ENCODE measurements around the gene RPP25L. TPM values are rescaled to one million over a fixed set of nuclear protein-coding genes. Genes with fewer than 3 reads are reported as not detected.
A peak's percentile ranks its signal among the peaks of the same experiment; 100 is the strongest.
"Not testable (repeated sequence)": the region's sequence is repeated elsewhere in the genome, so short reads cannot be mapped to it uniquely, and the experiment has no call there.

The RPP25L gene
- total RNA-seq, 4 donors from 2014 or later: 25.1 to 37.4 (median 28.0) TPM

DNA sequence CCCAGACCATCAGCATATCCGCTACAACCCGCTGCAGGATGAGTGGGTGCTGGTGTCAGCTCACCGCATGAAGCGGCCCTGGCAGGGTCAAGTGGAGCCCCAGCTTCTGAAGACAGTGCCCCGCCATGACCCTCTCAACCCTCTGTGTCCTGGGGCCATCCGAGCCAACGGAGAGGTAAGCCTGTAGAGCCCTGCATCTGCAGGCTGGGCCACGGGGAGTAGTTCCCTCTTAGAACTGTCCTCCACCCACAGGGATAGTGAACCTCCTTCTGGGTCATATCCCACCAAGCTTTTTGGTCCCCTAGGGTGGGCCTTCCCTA is 35.1 kb upstream of the RPP25L start:
- TF ChIP-seq POLR2A (IDR thresholded peaks at IDR 0.05): no peak
- TF ChIP-seq CTCF (IDR thresholded peaks at IDR 0.05): no peak
- Histone ChIP-seq H3K4me3 (peak overlapping the region; percentile 54 to 80 (median 78)), H3K4me1 (peaks cover 24 to 46% (median 24%) of the 10 kb centered on the region in 3 donors), H3K27ac (peak overlapping the region; percentile 76 to 92 (median 88)), H3K9me3 (no peaks in the 10 kb centered on the region), H3K27me3 (no peaks in the 10 kb centered on the region), H3K36me3 (peaks cover 0 to 21% (median 3%) of the 10 kb centered on the region in 3 donors)
- intact Hi-C loops (cut with DNase I): no loop called here
- 0% methylated on average over 1 to 3 of the region's 8 CpGs for whole genome bisulfite sequencing, 2 donors
- no peak for DNase-seq

DNA sequence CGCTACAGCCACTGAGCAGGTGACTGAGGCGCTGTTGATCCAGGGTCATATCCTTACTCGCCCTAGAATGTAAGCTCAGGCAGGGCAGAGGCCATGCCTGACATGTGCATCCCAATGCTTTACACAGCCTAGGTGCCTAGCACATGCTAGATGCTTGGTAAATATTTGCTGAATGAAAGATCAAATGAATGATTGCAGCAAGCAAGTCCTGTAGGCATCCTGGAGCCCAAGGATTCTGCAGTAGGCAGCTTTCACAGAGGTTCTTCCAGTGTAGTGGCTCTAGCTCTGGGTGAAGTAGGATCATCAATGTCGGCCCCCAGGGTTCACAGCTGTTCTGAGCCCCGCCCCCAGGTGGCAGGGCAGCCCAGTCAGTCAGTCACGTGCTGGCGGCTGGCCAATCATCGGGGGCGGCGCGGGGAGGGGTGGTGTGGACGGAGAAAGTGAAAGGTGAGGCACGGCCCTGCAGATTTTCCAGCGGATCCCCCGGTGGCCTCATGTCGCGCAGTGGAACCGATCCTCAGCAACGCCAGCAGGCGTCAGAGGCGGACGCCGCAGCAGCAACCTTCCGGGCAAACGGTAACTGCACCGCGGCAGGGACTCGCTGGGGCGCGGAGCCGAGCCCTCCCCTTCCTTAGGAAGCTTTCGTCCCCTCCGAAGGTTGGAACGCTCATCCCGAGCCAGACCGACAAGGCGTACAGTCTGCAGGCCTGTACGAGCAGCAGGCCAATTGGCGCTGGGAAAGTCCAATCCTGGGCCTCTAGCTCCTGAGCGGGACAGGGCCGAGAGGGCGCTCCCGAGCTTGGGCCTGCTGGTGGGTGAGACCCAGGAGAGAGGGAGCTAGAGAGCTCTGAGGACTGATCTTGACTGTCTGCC is 34.5 kb upstream of the RPP25L start, which contains the start of gene GALT:
GALT (plus strand) TSS at position 465 of the 873 bp plus-strand sequence; CDS start at position 495, 30 bp downstream.
- Histone ChIP-seq H3K36me3 (peaks cover 0 to 21% (median 3%) of the 10 kb centered on the region in 3 donors), H3K27ac (peak within 1 kb of the TSS; percentile 76 to 92 (median 88)), H3K9me3 (no peaks in the 10 kb centered on the region), H3K4me3 (peak within 1 kb of the TSS; percentile 54 to 80 (median 78)), H3K4me1 (peaks cover 18 to 40% (median 18%) of the 10 kb centered on the region in 3 donors), H3K27me3 (no peaks in the 10 kb centered on the region)
- DNase-seq: peak; percentile 68
- WGBS, 2 donors: 10 to 16% methylated on average over 14 to 17 of the region's 43 CpGs
- intact Hi-C loops (cut with DNase I): no loop called here
- peak; percentile 18 to 56 (median 36) for TF ChIP-seq CTCF (IDR thresholded peaks at IDR 0.05)
- peak in 2 of 4 donors; percentile 20 to 23 for TF ChIP-seq POLR2A (IDR thresholded peaks at IDR 0.05)

- Histone ChIP-seq H3K27ac (no peak overlapping the region), H3K4me3 (no peak overlapping the region), H3K27me3 (no peaks in the 10 kb centered on the region), H3K4me1 (peaks cover 11 to 29% (median 13%) of the 10 kb centered on the region in 3 donors), H3K9me3 (no peaks in the 10 kb centered on the region), H3K36me3 (peaks cover 0 to 19% (median 3%) of the 10 kb centered on the region in 3 donors)
- no peak for DNase-seq
- intact Hi-C loops (cut with DNase I): no loop called here
- TF ChIP-seq CTCF (IDR thresholded peaks at IDR 0.05): no peak
- TF ChIP-seq POLR2A (IDR thresholded peaks at IDR 0.05): no peak
Measured at GRCh38 chr9:34644766-34645314, 32.9 kb upstream of the RPP25L start.

GRCh38 chr9:34642679-34643078 is 30.8 kb upstream of the RPP25L start:
- intact Hi-C loops (cut with DNase I): no loop called here
- no peaks in the 10 kb centered on the region for H3K27me3 ChIP-seq
- TF ChIP-seq CTCF (IDR thresholded peaks at IDR 0.05) (no peak), POLR2A (IDR thresholded peaks at IDR 0.05) (no peak)
- no peaks in the 10 kb centered on the region for H3K9me3 ChIP-seq
- H3K4me3 ChIP-seq: no peak overlapping the region
- DNase-seq: no peak
- 100% methylated on average over 1 of the region's 1 CpG for WGBS, 2 donors
- H3K36me3 ChIP-seq: no peaks in the 10 kb centered on the region
- peaks cover 13 to 28% (median 15%) of the 10 kb centered on the region in 3 donors for H3K4me1 ChIP-seq
- no peak overlapping the region for H3K27ac ChIP-seq

DNA sequence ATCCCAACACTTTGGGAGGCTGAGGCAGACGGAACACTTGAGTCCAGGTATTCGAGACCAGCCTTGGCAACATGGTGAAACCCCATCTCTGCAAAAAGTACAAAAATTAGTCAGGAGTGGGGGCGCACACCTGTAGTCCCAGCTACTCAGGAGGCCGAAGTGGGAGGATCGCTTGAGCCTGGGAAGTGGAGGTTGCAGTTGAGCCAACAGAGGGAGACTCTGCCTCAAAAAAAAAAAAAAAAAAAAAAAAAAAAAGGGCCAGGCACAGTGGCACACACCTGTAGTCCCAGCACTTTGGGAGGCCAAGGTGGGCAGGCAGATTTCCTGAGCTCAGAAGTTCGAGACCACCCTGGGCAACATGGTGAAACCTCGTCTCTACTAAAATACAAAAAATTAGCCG is 27.4 kb upstream of the RPP25L start:
- Histone ChIP-seq H3K4me1 (peaks cover 15 to 39% (median 24%) of the 10 kb centered on the region in 3 donors), H3K36me3 (peaks cover 0 to 14% (median 0%) of the 10 kb centered on the region in 3 donors)
- WGBS, 2 donors: 72 to 89% methylated on average over 8 of the region's 8 CpGs
- H3K4me3 ChIP-seq; H3K27me3 ChIP-seq; intact Hi-C loops (cut with DNase I); DNase-seq; H3K27ac ChIP-seq; H3K9me3 ChIP-seq: not testable (repeated sequence)

Measured in esophagus squamous epithelium (tissue), 5 donors.